Activated T-helper 9 cell treated with anti-CD3 and anti-CD28 coated beads, Interleukin-2, amount 50 U/mL, for 16 hours (primary cell): Measurements from ENCODE around the gene KRAS.

Experiments
- DNase-seq: peaks from one replicate; pipeline ENCODE4 v3.0.0-alpha.2; 2020; ENCODE audit warnings: low read depth

The KRAS gene

GRCh38 chr12:25194722-25195055 lies 56.0 kb downstream of the KRAS start:
- DNase-seq: no peak

GRCh38 chr12:25194214-25194613 lies 56.5 kb downstream of the KRAS start:
- no peak for DNase-seq

GRCh38 chr12:25190793-25191192 lies 59.9 kb downstream of the KRAS start:
- no peak for DNase-seq

GRCh38 chr12:25189656-25190055 lies 61.1 kb downstream of the KRAS start:
- no peak for DNase-seq

- no peak for DNase-seq
These were observed 62.9 kb downstream of the KRAS start for GRCh38 chr12:25187781-25188180.

- DNase-seq: no peak
These were observed 63.8 kb downstream of the KRAS start for GRCh38 chr12:25186788-25187402.

GRCh38 chr12:25186038-25186787 lies 64.5 kb downstream of the KRAS start:
- no peak for DNase-seq

- no peak for DNase-seq
These were observed 66.6 kb downstream of the KRAS start for GRCh38 chr12:25184132-25184531.

- DNase-seq: no peak
These were observed 68.0 kb downstream of the KRAS start for GRCh38 chr12:25182765-25183164.

- no peak for DNase-seq
These were observed 87.9 kb downstream of the KRAS start for GRCh38 chr12:25162866-25163265.

- DNase-seq: no peak
These were observed 94.7 kb downstream of the KRAS start for GRCh38 chr12:25156061-25156460.

- DNase-seq: no peak
These were observed 95.6 kb downstream of the KRAS start for GRCh38 chr12:25155022-25155576.
